Stimulated activated CD8-positive, alpha-beta memory T cell treated with anti-CD3 and anti-CD28 coated beads, Interleukin-4, amount 100 ng/mL, for 48 hours (primary cell): Measurements from ENCODE around the gene U2AF2.

Experiments used
- DNase-seq: peaks from one replicate; pipeline ENCODE4 v3.0.0-alpha.2; 2020

Gene U2AF2

GRCh38 chr19:55644191-55644833, 10.5 kb upstream of the U2AF2 start:
- no peak for DNase-seq

GRCh38 chr19:55644842-55645511, 9.9 kb upstream of the U2AF2 start:
- DNase-seq = no peak

- DNase-seq = no peak
Measured at GRCh38 chr19:55645512-55645881, 9.3 kb upstream of the U2AF2 start.

- no peak for DNase-seq
Measured at GRCh38 chr19:55646889-55647731, 7.7 kb upstream of the U2AF2 start.

- DNase-seq = peak; percentile 65
Measured at GRCh38 chr19:55647732-55648584, 6.9 kb upstream of the U2AF2 start, which contains the start of gene CCDC106. CCDC106 (plus strand) TSS chr19:55648212; CDS start chr19:55649047, 835 bp downstream.

- DNase-seq = no peak
Measured at GRCh38 chr19:55648585-55649267, 6.1 kb upstream of the U2AF2 start.

- DNase-seq = no peak
Measured at GRCh38 chr19:55649268-55650125, 5.3 kb upstream of the U2AF2 start.

GRCh38 chr19:55650126-55650557, 4.7 kb upstream of the U2AF2 start:
- no peak for DNase-seq

- no peak for DNase-seq
Measured at GRCh38 chr19:55650602-55651230, 4.1 kb upstream of the U2AF2 start.

GRCh38 chr19:55651236-55651635, 3.6 kb upstream of the U2AF2 start:
- no peak for DNase-seq

- DNase-seq = no peak
Measured at GRCh38 chr19:55652311-55653128, 2.3 kb upstream of the U2AF2 start.

- peak; percentile 98 for DNase-seq
Measured at GRCh38 chr19:55653651-55654322, 1.0 kb upstream of the U2AF2 start.

GRCh38 chr19:55654323-55654867, 440 bp upstream of the U2AF2 start:
- DNase-seq = peak; percentile 98

GRCh38 chr19:55655648-55656040, 809 bp downstream of the U2AF2 start:
- no peak for DNase-seq

- no peak for DNase-seq
Measured at GRCh38 chr19:55656552-55656951, 1.7 kb downstream of the U2AF2 start.

GRCh38 chr19:55656988-55657747, 2.3 kb downstream of the U2AF2 start:
- no peak for DNase-seq

- DNase-seq = no peak
Measured at GRCh38 chr19:55658846-55659459, 4.1 kb downstream of the U2AF2 start.

GRCh38 chr19:55659822-55660221, 5.0 kb downstream of the U2AF2 start:
- no peak for DNase-seq
